Ascending aorta (tissue), 2 donors: ENCODE data around the gene C16orf54. TPM values are rescaled to one million over a fixed set of nuclear protein-coding genes. Genes with fewer than 3 reads are reported as not detected.
"Not testable (repeated sequence)": the region's sequence is repeated elsewhere in the genome, so short reads cannot be mapped to it uniquely, and the experiment has no call there.

ENCODE experiments used
- DNase-seq, 2 donors: peaks; one replicate each; pipeline ENCODE4 v3.0.0-alpha.2; 2019; ENCODE audit warnings: low spot score in 2 of 2
- H3K27ac ChIP-seq, 2 donors: fragments of 200-600 bp; sonication (generic); one replicate each; pipeline ENCODE4 v1.5.1; 2016 to 2017; ENCODE audit warnings: mild to moderate bottlenecking in 1 of 2
- H3K27me3 ChIP-seq: fragments of 200-600 bp; sonication (generic); one replicate; pipeline ENCODE4 v1.5.1; 2017
- H3K36me3 ChIP-seq, 2 donors: fragments of 200-600 bp; sonication (generic); one replicate each; pipeline ENCODE4 v1.5.1; 2016
- H3K4me1 ChIP-seq, 2 donors: fragments of 200-600 bp; sonication (generic); one replicate each; pipeline ENCODE4 v1.5.1; 2016 to 2017; ENCODE audit warnings: mild to moderate bottlenecking in 1 of 2
- H3K4me3 ChIP-seq, 2 donors: fragments of 200-600 bp; sonication (generic); one replicate each; pipeline ENCODE4 v1.5.1; 2016 to 2017; ENCODE audit warnings: mild to moderate bottlenecking in 1 of 2
- H3K9me3 ChIP-seq, 2 donors: fragments of 200-600 bp; sonication (generic); one replicate each; pipeline ENCODE4 v1.5.1; 2016
- CTCF ChIP-seq, 3 experiments: fragments of 200-600 bp in 2 of 3; fragments of 450-650 bp in 1 of 3; sonication (generic) in 2 of 3; IDR thresholded peaks; one replicate each; pipeline ENCODE4 v1.5.1; 2016 to 2019; ENCODE audit warnings: antibody characterized with exemption in 3 of 3, mild to moderate bottlenecking in 1 of 3, moderate library complexity in 1 of 3
- intact Hi-C: fragments of 100-400 bp; cut with DNase I; formaldehyde crosslinking; loops from one replicate; pipeline ENCODE4 v1.15.1; 2023
- total RNA-seq: library from RNA; depleted of rRNA; stranded (reverse); fragments of >200 nt; gene quantifications from one replicate; pipeline ENCODE4 v1.1.0, GENCODE V29; 2016

Gene C16orf54
- total RNA-seq, 1 donor from 2014 or later, result 0.21 TPM

GRCh38 chr16:29779474-29779873 lies 33.7 kb upstream of the C16orf54 start:
- no peak for TF ChIP-seq CTCF (IDR thresholded peaks at IDR 0.05)

DNA sequence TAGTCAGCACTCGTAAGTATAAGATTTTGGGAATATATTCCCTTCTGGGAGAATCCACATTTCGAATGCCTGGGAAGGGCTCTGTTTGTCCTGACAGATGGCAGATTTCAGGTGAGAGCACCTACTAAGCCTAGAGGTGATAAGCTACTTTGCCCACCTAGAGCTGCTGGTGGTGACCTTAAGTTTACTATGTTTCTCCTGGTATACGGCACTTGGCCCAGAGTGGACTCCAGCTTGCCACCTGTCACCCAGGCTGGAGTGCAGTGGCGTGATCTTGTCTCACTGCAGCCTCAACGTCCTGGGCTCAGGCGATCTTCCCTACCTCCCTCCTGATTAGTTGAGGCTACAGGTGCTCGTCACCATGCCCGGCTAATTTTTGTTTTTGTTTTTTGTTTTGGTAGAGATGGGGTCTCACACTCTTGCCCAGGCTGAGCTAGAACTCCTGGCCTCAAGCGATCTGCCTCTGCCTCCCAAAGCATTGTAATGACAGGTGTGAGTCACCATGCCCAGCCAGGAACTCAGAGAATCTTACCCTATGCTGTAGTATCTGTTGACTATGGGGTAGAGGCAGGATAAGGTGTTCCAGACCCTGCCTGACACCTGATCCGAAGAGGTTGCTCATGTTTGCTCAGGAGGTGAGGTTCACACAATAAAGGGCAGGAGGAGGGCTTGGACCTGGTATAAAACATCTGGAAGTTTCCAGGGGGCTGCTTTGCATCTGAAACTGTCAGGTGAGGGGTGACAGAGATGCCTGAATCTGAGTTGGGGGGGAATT lies 32.0 kb upstream of the C16orf54 start, which contains the start of gene ZG16:
ZG16 (plus strand) TSS at position 681 of the 775 bp plus-strand sequence. CDS start 1,011 bp downstream, outside the sequence.
- Histone ChIP-seq H3K4me3 (no peak within 1 kb of the TSS), H3K27me3 (no peaks in the 10 kb centered on the region), H3K27ac (no peak within 1 kb of the TSS), H3K9me3 (no peaks in the 10 kb centered on the region), H3K36me3 (no peaks in the 10 kb centered on the region), H3K4me1 (no peaks in the 10 kb centered on the region)
- no peak for DNase-seq
- no peak for TF ChIP-seq CTCF (IDR thresholded peaks at IDR 0.05)
- intact Hi-C loops, result no loop called here

More at GRCh38 chr16:29779474-29779873, 33.7 kb upstream of the C16orf54 start:
- Histone ChIP-seq H3K4me1 (no peaks in the 10 kb centered on the region), H3K27ac (no peak overlapping the region), H3K9me3 (no peaks in the 10 kb centered on the region), H3K36me3 (no peaks in the 10 kb centered on the region), H3K27me3 (no peaks in the 10 kb centered on the region), H3K4me3 (no peak overlapping the region)
- intact Hi-C loops, result no loop called here
- DNase-seq, result no peak

GRCh38 chr16:29775742-29776408 lies 30.1 kb upstream of the C16orf54 start:
- TF ChIP-seq CTCF (IDR thresholded peaks at IDR 0.05), result no peak
- Histone ChIP-seq H3K27ac (no peak overlapping the region), H3K4me1 (no peaks in the 10 kb centered on the region), H3K27me3 (no peaks in the 10 kb centered on the region), H3K4me3 (no peak overlapping the region), H3K9me3 (no peaks in the 10 kb centered on the region), H3K36me3 (no peaks in the 10 kb centered on the region)
- DNase-seq, result no peak
- intact Hi-C loops, result no loop called here

- Histone ChIP-seq H3K27ac (no peak overlapping the region), H3K4me1 (no peaks in the 10 kb centered on the region), H3K36me3 (no peaks in the 10 kb centered on the region), H3K9me3 (no peaks in the 10 kb centered on the region), H3K27me3 (no peaks in the 10 kb centered on the region), H3K4me3 (no peak overlapping the region)
- no peak for DNase-seq
- no peak for TF ChIP-seq CTCF (IDR thresholded peaks at IDR 0.05)
- intact Hi-C loops, result no loop called here
These were observed 28.9 kb upstream of the C16orf54 start for GRCh38 chr16:29774730-29775129.

DNA sequence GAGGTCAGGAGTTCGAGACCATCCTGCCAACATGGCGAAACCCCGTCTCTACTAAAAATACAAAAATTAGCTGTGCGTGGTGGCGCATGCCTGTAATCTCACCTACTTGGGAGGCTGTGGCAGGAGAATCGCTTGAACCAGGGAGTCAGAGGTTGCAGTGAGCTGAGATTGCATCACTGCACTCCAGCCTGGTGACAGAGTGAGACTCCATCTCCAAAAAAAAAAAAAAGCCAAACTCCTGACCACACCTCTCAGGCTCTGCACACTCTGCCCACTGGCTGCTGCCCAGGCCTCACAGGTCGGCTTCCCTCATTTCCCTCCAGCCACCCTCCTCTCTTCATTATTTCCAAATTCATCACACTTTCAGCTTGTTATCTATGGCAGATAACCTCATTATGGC lies 26.5 kb upstream of the C16orf54 start:
- H3K27me3 ChIP-seq, intact Hi-C loops, H3K4me1 ChIP-seq, DNase-seq, H3K36me3 ChIP-seq, H3K9me3 ChIP-seq, H3K4me3 ChIP-seq, H3K27ac ChIP-seq: not testable (repeated sequence)

- DNase-seq, result no peak
- no peaks in the 10 kb centered on the region for H3K4me1 ChIP-seq
- H3K9me3 ChIP-seq, result no peaks in the 10 kb centered on the region
- intact Hi-C loops, result no loop called here
- H3K4me3 ChIP-seq, result no peak overlapping the region
- TF ChIP-seq CTCF (IDR thresholded peaks at IDR 0.05), result no peak
- no peaks in the 10 kb centered on the region for H3K36me3 ChIP-seq
- H3K27ac ChIP-seq, result no peak overlapping the region
- no peaks in the 10 kb centered on the region for H3K27me3 ChIP-seq
These were observed 24.6 kb upstream of the C16orf54 start for GRCh38 chr16:29770250-29770929.
